ENCODE results near the gene ETV6.

DNA sequence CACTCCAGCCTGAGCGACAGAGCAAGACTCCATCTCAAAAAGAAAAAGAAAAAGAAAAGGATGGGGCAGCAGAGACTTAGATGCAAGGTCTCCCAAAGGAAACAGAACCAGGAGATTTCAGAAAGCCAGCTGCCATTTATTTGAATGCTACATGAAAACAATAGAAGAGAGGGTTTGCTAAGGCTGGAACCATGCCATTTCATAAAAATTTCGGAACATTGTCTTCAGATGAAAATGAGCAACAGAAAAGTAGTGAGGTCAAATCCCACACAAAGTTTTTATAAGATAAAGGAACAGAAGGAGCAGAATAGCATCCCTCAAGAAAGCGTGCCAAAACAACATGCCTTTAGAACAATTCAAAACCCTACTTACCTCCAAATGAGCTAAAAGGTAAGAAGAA is 175.3 kb downstream of the ETV6 start:
- TF ChIP-seq SIN3A (IDR thresholded peaks at IDR 0.05; ENCODE audit: borderline replicate concordance, insufficient read depth, low read length): no peak
- TF ChIP-seq POLR2AphosphoS5 (IDR thresholded peaks at IDR 0.05; ENCODE audit: low read depth, low read length): no peak
